ENCODE data around the gene B4GALNT3. TPM values are rescaled to one million over a fixed set of nuclear protein-coding genes. Genes with fewer than 3 reads are reported as not detected.

Gene B4GALNT3
- total and polyA plus RNA-seq, 2 experiments from 2014 or later = 2.8 to 15.8 TPM

GRCh38 chr12:449203-449602 lies 10.5 kb upstream of the B4GALNT3 start (continued):
- TF ChIP-seq ZNF462 (CRISPR knock-in tag; IDR thresholded peaks at IDR 0.05) = no peak
- TF ChIP-seq STAT1 (IDR thresholded peaks at IDR 0.05; ENCODE audit: unreplicated experiment) = no peak
- no peak for TF ChIP-seq NANOG (IDR thresholded peaks at IDR 0.05; ENCODE audit: borderline replicate concordance)
- no peak for TF ChIP-seq POLR2AphosphoS5 (IDR thresholded peaks at IDR 0.05; ENCODE audit: low read depth)
- no peak for TF ChIP-seq CREB1 (CRISPR knock-in tag; IDR thresholded peaks at IDR 0.05; ENCODE audit: low read depth)
- TF ChIP-seq EZH2phosphoT487 (IDR thresholded peaks at IDR 0.05; ENCODE audit: unreplicated experiment) = no peak
- TF ChIP-seq EZH2 (IDR thresholded peaks at IDR 0.05; ENCODE audit: low read depth, unreplicated experiment) = no peak
- TF ChIP-seq, protein P1, sequence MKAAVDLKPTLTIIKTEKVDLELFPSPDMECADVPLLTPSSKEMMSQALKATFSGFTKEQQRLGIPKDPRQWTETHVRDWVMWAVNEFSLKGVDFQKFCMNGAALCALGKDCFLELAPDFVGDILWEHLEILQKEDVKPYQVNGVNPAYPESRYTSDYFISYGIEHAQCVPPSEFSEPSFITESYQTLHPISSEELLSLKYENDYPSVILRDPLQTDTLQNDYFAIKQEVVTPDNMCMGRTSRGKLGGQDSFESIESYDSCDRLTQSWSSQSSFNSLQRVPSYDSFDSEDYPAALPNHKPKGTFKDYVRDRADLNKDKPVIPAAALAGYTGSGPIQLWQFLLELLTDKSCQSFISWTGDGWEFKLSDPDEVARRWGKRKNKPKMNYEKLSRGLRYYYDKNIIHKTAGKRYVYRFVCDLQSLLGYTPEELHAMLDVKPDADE (IDR thresholded peaks at IDR 0.05) = no peak

GRCh38 chr12:450438-450837 lies 9.3 kb upstream of the B4GALNT3 start:
- H2AFZ ChIP-seq = no peak overlapping the region
- peaks cover 14% of the 10 kb centered on the region for H3K27me3 Mint-ChIP-seq (ENCODE audit: insufficient read depth, low read depth, poor library complexity)
- H3K27ac ChIP-seq (ENCODE audit: low read depth) = no peak overlapping the region
- H3K79me2 ChIP-seq (replicated peaks; ENCODE audit: insufficient read depth) = no peaks in the 10 kb centered on the region
- no peaks in the 10 kb centered on the region for H3K36me3 ChIP-seq (ENCODE audit: insufficient read depth)
- H3K36me3 Mint-ChIP-seq (ENCODE audit: low read depth) = peaks cover 20% of the 10 kb centered on the region
- DNase-seq (ENCODE audit: low spot score) (no peak), ATAC-seq (no peak)
- H3K4me1 Mint-ChIP-seq = no peaks in the 10 kb centered on the region; the same call in 2 of the 3 replicates
- H3K4me3 Mint-ChIP-seq = no peak overlapping the region
- H3K4me2 ChIP-seq = no peak overlapping the region
- no peaks in the 10 kb centered on the region for H3K27me3 ChIP-seq (ENCODE audit: insufficient read depth)
- H3K4me1 ChIP-seq (ENCODE audit: insufficient read depth) = no peaks in the 10 kb centered on the region
- no peaks in the 10 kb centered on the region for H4K20me1 ChIP-seq (replicated peaks; ENCODE audit: insufficient read depth)
- H3K9me2 ChIP-seq (ENCODE audit: insufficient read depth) = no peaks in the 10 kb centered on the region
- H3F3A ChIP-seq (replicated peaks; ENCODE audit: low read depth) = peaks cover 12% of the 10 kb centered on the region
- no peak overlapping the region for H3K27ac Mint-ChIP-seq
- no peak overlapping the region for H3K4me3 ChIP-seq
- peaks cover 36% of the 10 kb centered on the region for H3K9me3 Mint-ChIP-seq
- TF ChIP-seq CTCF (conservative IDR thresholded peaks at IDR 0.05; ENCODE audit: low read depth in 2 of 2) (no peak), NANOG (IDR thresholded peaks at IDR 0.05; ENCODE audit: borderline replicate concordance) (no peak), EZH2phosphoT487 (IDR thresholded peaks at IDR 0.05; ENCODE audit: unreplicated experiment) (no peak), CREB1 (CRISPR knock-in tag; IDR thresholded peaks at IDR 0.05; ENCODE audit: low read depth) (no peak)
